ENCODE measurements around the gene SCAMP2. TPM values are rescaled to one million over a fixed set of nuclear protein-coding genes. Genes with fewer than 3 reads are reported as not detected.

SCAMP2 gene
- total RNA-seq, 4 donors from 2014 or later = 55.5 to 99.4 (median 63.7) TPM

DNA sequence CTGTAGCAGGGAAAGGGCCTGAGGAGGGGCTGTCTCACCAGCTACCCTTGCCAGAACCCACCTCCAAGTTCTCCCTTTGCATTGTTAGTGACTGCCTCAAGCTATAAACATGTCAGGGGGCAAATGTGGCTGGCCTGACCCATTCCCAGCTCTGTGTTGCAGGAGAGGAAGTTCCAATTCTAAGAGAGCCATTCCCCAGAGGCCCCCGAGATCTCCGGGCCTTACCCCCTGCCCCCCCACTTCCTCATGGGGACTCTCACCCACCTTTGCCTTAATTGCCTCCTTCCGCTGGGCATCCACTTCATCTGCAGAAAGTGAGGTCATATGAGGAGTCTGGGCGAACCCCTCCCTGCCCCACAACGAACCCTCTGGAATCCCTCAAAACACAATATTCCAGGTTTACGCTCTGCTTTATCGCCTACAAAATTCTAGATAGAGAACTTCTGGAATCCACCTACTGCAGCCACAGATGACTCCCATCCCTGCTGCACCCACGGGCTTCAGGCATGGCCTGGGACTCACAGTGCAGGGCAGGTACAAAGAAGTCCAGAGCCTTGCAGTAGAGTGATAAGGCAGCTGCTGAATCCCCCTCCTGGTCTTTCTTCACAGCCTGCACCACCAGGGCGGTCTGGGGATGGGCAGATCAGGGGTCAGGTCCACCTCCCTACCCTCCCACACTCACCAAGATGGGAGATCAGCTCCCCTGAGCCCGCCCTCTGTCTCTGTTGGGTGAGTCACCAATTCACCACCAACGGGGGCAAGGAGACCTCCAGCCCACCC lies 34.2 kb downstream of the SCAMP2 start:
- ATAC-seq (ENCODE audit: low FRiP score) = no peak

DNA sequence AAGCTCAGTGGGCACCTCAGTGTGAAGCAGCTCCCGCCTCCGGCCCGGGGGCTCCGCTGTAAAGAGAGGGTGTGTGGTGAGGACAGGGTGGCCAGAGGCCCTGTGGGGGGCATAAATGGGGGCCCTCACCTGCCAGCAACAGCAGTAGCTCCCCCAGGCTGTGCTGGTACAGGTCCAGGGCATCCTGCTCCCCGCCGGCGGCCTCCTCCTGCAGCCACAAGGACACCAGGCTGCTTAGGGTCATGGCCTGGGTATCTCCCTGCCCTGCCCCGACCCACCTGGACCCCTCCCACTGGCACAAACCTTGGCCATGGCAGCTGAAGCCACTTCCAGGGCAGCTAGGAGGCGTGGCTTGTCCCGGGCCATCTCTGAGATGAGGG lies 35.0 kb downstream of the SCAMP2 start:
- ATAC-seq (ENCODE audit: low FRiP score) = no peak
- TF ChIP-seq, protein P1, sequence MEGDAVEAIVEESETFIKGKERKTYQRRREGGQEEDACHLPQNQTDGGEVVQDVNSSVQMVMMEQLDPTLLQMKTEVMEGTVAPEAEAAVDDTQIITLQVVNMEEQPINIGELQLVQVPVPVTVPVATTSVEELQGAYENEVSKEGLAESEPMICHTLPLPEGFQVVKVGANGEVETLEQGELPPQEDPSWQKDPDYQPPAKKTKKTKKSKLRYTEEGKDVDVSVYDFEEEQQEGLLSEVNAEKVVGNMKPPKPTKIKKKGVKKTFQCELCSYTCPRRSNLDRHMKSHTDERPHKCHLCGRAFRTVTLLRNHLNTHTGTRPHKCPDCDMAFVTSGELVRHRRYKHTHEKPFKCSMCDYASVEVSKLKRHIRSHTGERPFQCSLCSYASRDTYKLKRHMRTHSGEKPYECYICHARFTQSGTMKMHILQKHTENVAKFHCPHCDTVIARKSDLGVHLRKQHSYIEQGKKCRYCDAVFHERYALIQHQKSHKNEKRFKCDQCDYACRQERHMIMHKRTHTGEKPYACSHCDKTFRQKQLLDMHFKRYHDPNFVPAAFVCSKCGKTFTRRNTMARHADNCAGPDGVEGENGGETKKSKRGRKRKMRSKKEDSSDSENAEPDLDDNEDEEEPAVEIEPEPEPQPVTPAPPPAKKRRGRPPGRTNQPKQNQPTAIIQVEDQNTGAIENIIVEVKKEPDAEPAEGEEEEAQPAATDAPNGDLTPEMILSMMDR (IDR thresholded peaks at IDR 0.05) = no peak
- no peak for DNase-seq (ENCODE audit: low spot score)

More for the DNA sequence above, 34.2 kb downstream of the SCAMP2 start:
- TF ChIP-seq, protein P1 (IDR thresholded peaks at IDR 0.05) = no peak
- DNase-seq (ENCODE audit: low spot score) = no peak

- no peak for ATAC-seq (ENCODE audit: low FRiP score)
- DNase-seq (ENCODE audit: low spot score) = no peak
- TF ChIP-seq, protein P1 (IDR thresholded peaks at IDR 0.05) = no peak
Measured at GRCh38 chr15:74837482-74838136, 35.6 kb downstream of the SCAMP2 start.

DNA sequence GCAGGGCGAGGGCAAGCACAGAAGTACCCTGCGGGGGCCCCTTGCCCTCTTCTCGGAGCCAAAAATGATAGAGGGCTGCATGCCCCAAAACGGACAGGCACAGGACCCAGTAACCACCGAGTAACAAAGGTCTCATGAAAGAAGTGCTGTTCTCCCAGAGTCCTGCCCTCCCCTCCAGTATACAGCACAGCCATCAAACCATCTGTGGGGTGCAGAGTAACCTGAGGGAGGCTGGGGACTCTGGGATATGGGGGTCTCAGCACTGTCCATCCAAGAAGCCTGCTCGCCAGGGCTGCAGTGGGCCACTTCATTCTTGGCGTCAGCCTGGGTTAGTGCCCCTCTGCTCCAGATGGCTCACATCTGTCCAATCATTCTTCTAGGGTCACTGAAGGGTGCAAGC lies 36.3 kb downstream of the SCAMP2 start:
- DNase-seq (ENCODE audit: low spot score) (no peak), ATAC-seq (ENCODE audit: low FRiP score) (no peak)
- TF ChIP-seq, protein P1 (IDR thresholded peaks at IDR 0.05) = no peak

- DNase-seq (ENCODE audit: low spot score) = no peak
- no peak for ATAC-seq (ENCODE audit: low FRiP score)
- TF ChIP-seq, protein P1 (IDR thresholded peaks at IDR 0.05) = peak in 1 of 3 donors; percentile 39
Measured at GRCh38 chr15:74835312-74835823, 37.8 kb downstream of the SCAMP2 start.

DNA sequence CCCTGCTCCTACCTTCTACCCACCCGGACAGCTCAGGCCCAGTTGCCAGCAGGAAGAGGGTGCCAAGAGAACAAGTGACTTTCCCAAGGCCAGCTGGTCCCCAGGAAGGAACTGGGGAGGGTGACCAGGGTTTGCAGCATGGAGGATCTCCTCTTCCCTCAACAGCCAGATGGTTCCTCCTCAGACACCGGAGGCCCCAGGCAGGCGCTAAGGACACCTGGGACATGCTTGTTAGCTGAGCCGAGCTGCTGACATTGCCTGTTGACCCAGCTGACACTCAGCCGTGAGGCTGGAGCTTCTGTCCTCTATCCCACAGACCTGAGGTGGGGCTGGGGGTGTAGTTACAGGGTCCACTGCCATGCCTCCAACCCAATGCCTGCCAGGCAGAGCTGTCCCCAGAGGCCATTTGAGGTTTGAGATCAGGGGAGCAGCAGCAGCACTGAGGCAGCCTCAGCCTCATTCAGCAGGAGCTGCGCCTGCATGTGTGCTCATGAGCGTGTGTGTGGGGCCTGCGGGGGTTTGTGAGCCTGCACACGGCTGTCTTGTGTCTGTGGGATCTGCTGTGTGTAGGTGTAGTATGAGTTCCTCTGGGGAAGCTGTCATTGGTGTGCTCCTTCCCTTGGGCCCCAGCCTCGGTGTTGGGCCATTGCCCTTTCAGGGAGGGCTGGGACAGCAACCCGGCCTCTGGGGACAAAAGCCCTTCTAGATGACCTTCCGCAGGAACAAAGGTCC lies 39.6 kb downstream of the SCAMP2 start:
- DNase-seq (ENCODE audit: low spot score) (no peak), ATAC-seq (ENCODE audit: low FRiP score) (no peak)
- TF ChIP-seq, protein P1 (IDR thresholded peaks at IDR 0.05) = no peak

Data from omental fat pad (tissue), 4 donors.